Activated T-cell treated with anti-CD3 and anti-CD28 coated beads, Interleukin-2, amount 50 U/mL, for 4 hours (primary cell): ENCODE results near the gene HAPSTR1. TPM values are rescaled to one million over a fixed set of nuclear protein-coding genes. Genes with fewer than 3 reads are reported as not detected.
"Not testable (repeated sequence)": the region's sequence is repeated elsewhere in the genome, so short reads cannot be mapped to it uniquely, and the experiment has no call there.

ENCODE experiments used
- ATAC-seq, 2 donors: fragments of 200-7000 bp; cut with Tn5 transposase; one replicate each; pipeline ENCODE4 v1.10.0; 2021
- DNase-seq: peaks from one replicate; pipeline ENCODE4 v3.0.0-alpha.2; 2020
- H3K27me3 Mint-ChIP-seq: one replicate; pipeline ENCODE4 v1.8.0; 2021; ENCODE audit warnings: low read depth, mixed read lengths
- H3K36me3 Mint-ChIP-seq: one replicate; pipeline ENCODE4 v1.8.0; 2022; ENCODE audit warnings: mixed read lengths; ENCODE audit not compliant: insufficient read depth
- H3K4me1 Mint-ChIP-seq: one replicate; pipeline ENCODE4 v1.8.0; 2021; ENCODE audit warnings: low read depth, mixed read lengths
- H3K4me3 Mint-ChIP-seq: one replicate; pipeline ENCODE4 v1.8.0; 2021; ENCODE audit warnings: mild to moderate bottlenecking, moderate library complexity, mixed read lengths
- H3K9me3 Mint-ChIP-seq: one replicate; pipeline ENCODE4 v1.8.0; 2021; ENCODE audit warnings: mixed read lengths
- total RNA-seq, 3 donors: library from RNA; stranded (reverse); gene quantifications; one replicate each; pipeline ENCODE4 v1.2.1, GENCODE V29; 2021

Gene HAPSTR1
- total RNA-seq, 3 donors from 2014 or later, result 64.2 to 75.7 (median 70.0) TPM

GRCh38 chr16:9056061-9056460 lies 35.4 kb upstream of the HAPSTR1 start:
- no peaks in the 10 kb centered on the region for H3K36me3 Mint-ChIP-seq
- H3K4me1 Mint-ChIP-seq, result peaks cover 2% of the 10 kb centered on the region
- DNase-seq (no peak), ATAC-seq (no peak)
- H3K27me3 Mint-ChIP-seq, result peaks cover 9% of the 10 kb centered on the region
- H3K9me3 Mint-ChIP-seq, result no peaks in the 10 kb centered on the region
- no peak overlapping the region for H3K4me3 Mint-ChIP-seq

GRCh38 chr16:9058211-9058610 lies 33.2 kb upstream of the HAPSTR1 start:
- H3K27me3 Mint-ChIP-seq, result peaks cover 2% of the 10 kb centered on the region
- H3K36me3 Mint-ChIP-seq, result no peaks in the 10 kb centered on the region
- H3K9me3 Mint-ChIP-seq, result no peaks in the 10 kb centered on the region
- ATAC-seq, result no peak
- H3K4me3 Mint-ChIP-seq, result no peak overlapping the region
- H3K4me1 Mint-ChIP-seq, result peaks cover 6% of the 10 kb centered on the region
- DNase-seq, result no peak

GRCh38 chr16:9060225-9060624 lies 31.2 kb upstream of the HAPSTR1 start:
- Mint-ChIP-seq H3K36me3 (no peaks in the 10 kb centered on the region), H3K4me3 (no peak overlapping the region), H3K4me1 (peaks cover 6% of the 10 kb centered on the region), H3K27me3 (no peaks in the 10 kb centered on the region), H3K9me3 (no peaks in the 10 kb centered on the region)
- ATAC-seq (no peak), DNase-seq (no peak)

GRCh38 chr16:9061358-9061813 lies 30.1 kb upstream of the HAPSTR1 start:
- H3K9me3 Mint-ChIP-seq, result no peaks in the 10 kb centered on the region
- H3K4me3 Mint-ChIP-seq, result no peak overlapping the region
- H3K27me3 Mint-ChIP-seq, result no peaks in the 10 kb centered on the region
- no peaks in the 10 kb centered on the region for H3K36me3 Mint-ChIP-seq
- ATAC-seq, result no peak
- peaks cover 6% of the 10 kb centered on the region for H3K4me1 Mint-ChIP-seq
- no peak for DNase-seq

- peaks cover 6% of the 10 kb centered on the region for H3K4me1 Mint-ChIP-seq
- no peaks in the 10 kb centered on the region for H3K9me3 Mint-ChIP-seq
- no peak overlapping the region for H3K4me3 Mint-ChIP-seq
- no peaks in the 10 kb centered on the region for H3K27me3 Mint-ChIP-seq
- no peak for ATAC-seq
- no peak for DNase-seq
- no peaks in the 10 kb centered on the region for H3K36me3 Mint-ChIP-seq
These were observed 29.1 kb upstream of the HAPSTR1 start for GRCh38 chr16:9062301-9062700.

GRCh38 chr16:9065077-9065476 lies 26.4 kb upstream of the HAPSTR1 start:
- Mint-ChIP-seq H3K36me3 (no peaks in the 10 kb centered on the region), H3K4me1 (peaks cover 12% of the 10 kb centered on the region)
- DNase-seq, result no peak

GRCh38 chr16:9068886-9069285 lies 22.6 kb upstream of the HAPSTR1 start:
- no peaks in the 10 kb centered on the region for H3K36me3 Mint-ChIP-seq
- H3K27me3 Mint-ChIP-seq, result no peaks in the 10 kb centered on the region
- DNase-seq, result no peak
- H3K4me1 Mint-ChIP-seq, result peaks cover 19% of the 10 kb centered on the region
- no peak overlapping the region for H3K4me3 Mint-ChIP-seq
- ATAC-seq, result no peak
- peaks cover 4% of the 10 kb centered on the region for H3K9me3 Mint-ChIP-seq

More at GRCh38 chr16:9065077-9065476, 26.4 kb upstream of the HAPSTR1 start:
- Mint-ChIP-seq H3K27me3 (no peaks in the 10 kb centered on the region), H3K9me3 (peaks cover 4% of the 10 kb centered on the region), H3K4me3 (no peak overlapping the region)
- ATAC-seq, result no peak

GRCh38 chr16:9070254-9070653 lies 21.2 kb upstream of the HAPSTR1 start:
- no peaks in the 10 kb centered on the region for H3K27me3 Mint-ChIP-seq
- ATAC-seq (no peak), DNase-seq (no peak)
- H3K9me3 Mint-ChIP-seq, result peaks cover 4% of the 10 kb centered on the region
- no peak overlapping the region for H3K4me3 Mint-ChIP-seq
- no peaks in the 10 kb centered on the region for H3K36me3 Mint-ChIP-seq
- H3K4me1 Mint-ChIP-seq, result peaks cover 20% of the 10 kb centered on the region

- Mint-ChIP-seq H3K4me3 (no peak overlapping the region), H3K4me1 (peaks cover 21% of the 10 kb centered on the region), H3K27me3 (no peaks in the 10 kb centered on the region), H3K9me3 (peaks cover 4% of the 10 kb centered on the region), H3K36me3 (no peaks in the 10 kb centered on the region)
- DNase-seq (no peak), ATAC-seq (no peak)
These were observed 20.1 kb upstream of the HAPSTR1 start for GRCh38 chr16:9071377-9071776.

GRCh38 chr16:9072806-9073341 lies 18.6 kb upstream of the HAPSTR1 start:
- Mint-ChIP-seq H3K36me3 (no peaks in the 10 kb centered on the region), H3K4me1 (peaks cover 33% of the 10 kb centered on the region), H3K27me3 (no peaks in the 10 kb centered on the region), H3K9me3 (peaks cover 11% of the 10 kb centered on the region), H3K4me3 (peak overlapping the region; percentile 34)
- peak; percentile 7 for DNase-seq
- ATAC-seq, result peak; percentile 66 to 68

GRCh38 chr16:9075299-9076071 lies 16.0 kb upstream of the HAPSTR1 start:
- H3K4me1 Mint-ChIP-seq, result peaks cover 37% of the 10 kb centered on the region
- H3K36me3 Mint-ChIP-seq, result no peaks in the 10 kb centered on the region
- H3K4me3 Mint-ChIP-seq, result no peak overlapping the region
- DNase-seq (no peak), ATAC-seq (no peak)
- no peaks in the 10 kb centered on the region for H3K27me3 Mint-ChIP-seq
- H3K9me3 Mint-ChIP-seq, result peaks cover 16% of the 10 kb centered on the region

- Mint-ChIP-seq H3K9me3 (peaks cover 16% of the 10 kb centered on the region), H3K27me3 (no peaks in the 10 kb centered on the region), H3K36me3 (no peaks in the 10 kb centered on the region), H3K4me1 (peaks cover 35% of the 10 kb centered on the region), H3K4me3 (no peak overlapping the region)
- no peak for DNase-seq
- no peak for ATAC-seq
These were observed 14.2 kb upstream of the HAPSTR1 start for GRCh38 chr16:9077091-9077809.

GRCh38 chr16:9078467-9079429 lies 12.7 kb upstream of the HAPSTR1 start:
- DNase-seq (peak; percentile 16), ATAC-seq (peak; percentile 93 to 95)
- not testable (repeated sequence) for H3K36me3 Mint-ChIP-seq, H3K4me3 Mint-ChIP-seq, H3K27me3 Mint-ChIP-seq
- Mint-ChIP-seq H3K4me1 (peaks cover 25% of the 10 kb centered on the region), H3K9me3 (peaks cover 16% of the 10 kb centered on the region)

GRCh38 chr16:9079430-9079812 lies 12.0 kb upstream of the HAPSTR1 start:
- H3K27me3 Mint-ChIP-seq, result no peaks in the 10 kb centered on the region
- DNase-seq (no peak), ATAC-seq (no peak)
- H3K9me3 Mint-ChIP-seq, result peaks cover 16% of the 10 kb centered on the region
- peaks cover 23% of the 10 kb centered on the region for H3K4me1 Mint-ChIP-seq
- no peak overlapping the region for H3K4me3 Mint-ChIP-seq
- H3K36me3 Mint-ChIP-seq, result no peaks in the 10 kb centered on the region
